NCI-H748 treated with DMSO at 0.1 percent for 48 hours (cell line): Measurements from ENCODE around the gene GRID1.
"Not testable (repeated sequence)": the region's sequence is repeated elsewhere in the genome, so short reads cannot be mapped to it uniquely, and the experiment has no call there.

Source experiments
- DNase-seq: peaks from one replicate; lab custom pipeline; 2025; lab: John Stamatoyannopoulos, UW

GRID1 gene

DNA sequence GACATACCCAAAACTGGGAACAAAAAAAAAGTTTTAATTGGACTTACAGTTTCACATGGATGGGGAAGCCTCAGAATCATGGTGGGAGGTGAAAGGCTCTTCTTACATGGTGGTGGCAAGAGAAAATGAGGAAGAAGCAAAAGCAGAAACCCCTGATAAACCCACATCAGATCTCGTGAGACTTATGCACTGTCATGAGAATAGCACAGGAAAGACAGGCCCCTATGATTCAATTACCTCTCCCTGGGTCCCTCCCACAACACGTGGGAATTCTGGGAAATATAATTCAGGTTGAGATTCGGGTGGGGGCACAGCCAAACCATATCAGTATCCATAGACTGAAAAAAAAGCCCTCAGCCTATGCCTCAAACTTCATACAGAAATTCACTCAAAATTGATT lies 647.2 kb downstream of the GRID1 start:
- no peak for DNase-seq

DNA sequence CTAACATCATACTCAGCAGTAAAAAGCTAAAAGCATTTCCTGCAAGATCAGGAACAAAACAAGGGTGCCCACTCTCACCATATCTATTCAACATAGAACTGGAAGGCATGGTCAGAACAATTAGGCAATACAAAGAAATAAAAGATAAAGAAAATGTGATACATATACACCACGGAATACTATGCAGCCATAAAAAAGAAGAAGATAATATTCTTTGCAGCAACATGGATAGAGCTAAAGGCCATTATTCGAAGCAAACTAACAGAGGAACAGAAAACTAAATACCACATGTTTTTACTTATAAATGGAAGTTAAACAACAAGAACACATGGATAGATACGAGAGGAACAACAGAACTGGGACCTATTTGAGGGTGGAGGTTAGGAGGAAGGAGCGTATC lies 652.7 kb downstream of the GRID1 start:
- no peak for DNase-seq

DNA sequence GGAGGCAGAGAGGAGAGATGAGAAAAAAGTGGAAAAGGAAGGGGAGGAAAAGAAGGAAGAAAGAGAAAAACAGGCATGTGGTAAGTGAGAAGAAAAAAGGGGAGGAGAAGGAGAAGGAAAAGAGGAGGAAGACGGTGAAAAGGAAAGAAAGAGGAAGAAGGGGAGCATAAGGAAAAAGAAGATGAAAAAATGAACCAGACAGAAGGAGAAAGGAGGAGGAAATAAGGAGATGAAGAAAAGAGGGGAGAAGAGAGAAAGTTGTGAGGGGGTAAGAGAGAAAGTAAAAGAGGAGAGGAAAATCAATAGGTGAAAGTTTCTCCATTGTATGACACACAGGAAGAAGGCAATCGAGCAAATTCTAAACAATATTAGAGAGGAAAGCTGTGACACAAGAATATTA lies 663.8 kb downstream of the GRID1 start:
- DNase-seq = no peak

DNA sequence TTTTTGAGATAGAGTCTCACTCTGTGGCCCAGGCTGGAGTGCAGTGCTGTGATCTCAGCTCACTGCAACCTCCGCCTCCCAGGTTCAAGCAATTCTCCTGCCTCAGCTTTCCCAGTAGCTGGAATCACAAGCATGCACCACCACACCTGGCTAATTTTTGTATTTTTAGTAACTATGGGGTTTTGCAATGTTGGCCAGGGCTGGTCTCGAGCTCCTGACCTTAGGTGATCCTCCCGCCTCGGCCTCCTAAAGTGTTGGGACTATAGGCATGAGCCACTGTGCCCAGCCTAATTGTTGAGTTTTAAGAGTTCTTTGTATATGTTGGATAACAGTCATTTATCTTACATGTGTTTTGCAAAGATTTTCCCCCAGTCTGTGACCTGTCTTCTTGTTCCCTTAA lies 667.5 kb downstream of the GRID1 start:
- not testable (repeated sequence) for DNase-seq

DNA sequence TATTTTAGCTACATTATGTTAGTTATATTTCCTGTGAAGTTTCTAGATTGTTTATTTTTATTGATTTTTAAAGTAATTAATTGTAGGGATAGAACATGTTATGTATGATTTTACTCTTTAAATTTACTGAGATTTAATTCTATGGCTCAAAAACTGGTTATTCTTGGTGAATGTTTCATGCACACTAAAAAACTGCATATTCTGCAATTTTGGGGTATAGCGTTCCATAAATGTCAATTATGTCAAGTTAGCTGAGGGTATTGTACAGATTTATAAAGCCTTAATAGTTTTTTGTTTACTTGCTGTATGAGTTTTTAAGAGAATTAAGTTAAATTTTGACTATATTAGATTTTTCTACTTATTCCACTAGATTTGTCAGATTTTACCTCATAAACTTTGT lies 669.7 kb downstream of the GRID1 start:
- DNase-seq = no peak

DNA sequence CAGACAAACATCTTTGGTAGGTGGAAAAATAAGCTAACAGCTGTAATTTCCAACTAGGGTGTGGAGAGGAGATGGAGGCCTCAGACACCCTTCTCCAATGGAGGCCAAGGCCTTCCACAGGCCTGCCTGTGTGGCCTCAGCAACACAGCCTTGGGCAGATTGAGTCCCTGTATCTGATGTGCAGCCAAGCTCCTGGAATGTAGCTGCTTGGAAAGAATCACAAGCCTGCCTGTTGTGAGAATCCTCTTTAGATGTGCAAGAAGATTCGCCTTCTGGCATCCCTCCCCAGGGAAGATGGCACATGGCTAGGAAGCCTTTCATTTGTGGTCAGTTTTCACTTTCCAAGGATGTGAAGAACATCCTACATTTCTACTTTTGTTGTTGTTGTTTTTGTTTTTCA lies 684.0 kb downstream of the GRID1 start:
- no peak for DNase-seq

DNA sequence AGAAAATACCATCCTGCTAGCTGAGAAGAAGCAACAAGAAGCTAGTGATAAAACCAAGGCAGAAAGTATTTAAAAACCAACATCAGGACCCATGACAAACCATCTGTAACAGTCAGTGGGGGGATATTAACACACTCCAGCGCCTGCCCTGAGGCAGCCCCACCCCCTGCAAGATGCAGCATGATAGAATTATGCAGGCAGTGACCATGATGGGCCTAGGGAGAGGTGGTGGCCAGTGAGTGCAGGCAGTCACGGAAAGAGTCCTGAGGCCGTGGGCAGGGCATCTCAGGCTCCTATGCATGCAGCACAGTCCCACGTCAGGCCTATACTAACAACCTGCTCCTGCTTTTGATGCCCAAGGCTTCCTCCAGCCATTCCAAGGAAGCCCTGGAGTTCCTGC lies 686.9 kb downstream of the GRID1 start:
- no peak for DNase-seq

DNA sequence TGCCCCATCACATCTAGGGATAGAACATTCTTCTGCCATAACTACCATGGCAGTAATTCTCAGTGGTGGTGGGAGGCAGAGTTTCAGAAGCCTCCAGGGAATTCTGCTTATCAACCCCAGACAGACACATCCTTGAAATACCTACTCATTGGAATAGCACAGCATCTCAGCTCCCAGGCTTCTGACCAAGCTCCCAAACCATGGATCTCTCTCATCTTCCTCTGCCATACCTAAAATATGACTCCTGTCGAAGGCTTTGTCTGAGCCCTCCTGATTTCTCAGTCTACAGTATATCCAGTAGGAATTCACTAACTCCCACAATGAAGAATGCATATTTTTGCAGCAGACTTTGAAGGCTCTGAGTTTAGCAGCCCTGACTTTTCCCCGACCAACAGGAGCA lies 687.5 kb downstream of the GRID1 start:
- DNase-seq = no peak

DNA sequence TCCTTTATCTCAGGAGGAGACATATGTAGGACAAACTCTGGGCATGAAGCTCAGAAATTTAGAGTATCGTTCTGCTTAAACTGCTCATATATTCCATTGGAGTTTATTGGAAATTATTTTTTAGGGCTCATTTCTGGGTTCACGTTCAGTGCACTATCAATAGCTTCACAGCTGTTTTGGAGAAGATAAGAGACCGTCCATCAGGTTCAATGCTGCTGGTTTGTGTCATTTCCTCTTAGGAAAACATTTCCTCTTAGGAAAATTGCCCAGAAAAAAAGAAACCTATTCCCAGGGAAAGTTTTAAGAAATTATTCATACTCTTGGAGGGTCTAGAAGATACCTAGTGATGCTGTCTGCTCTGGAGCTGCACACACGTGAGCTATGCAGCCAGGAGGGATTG lies 691.7 kb downstream of the GRID1 start:
- no peak for DNase-seq

DNA sequence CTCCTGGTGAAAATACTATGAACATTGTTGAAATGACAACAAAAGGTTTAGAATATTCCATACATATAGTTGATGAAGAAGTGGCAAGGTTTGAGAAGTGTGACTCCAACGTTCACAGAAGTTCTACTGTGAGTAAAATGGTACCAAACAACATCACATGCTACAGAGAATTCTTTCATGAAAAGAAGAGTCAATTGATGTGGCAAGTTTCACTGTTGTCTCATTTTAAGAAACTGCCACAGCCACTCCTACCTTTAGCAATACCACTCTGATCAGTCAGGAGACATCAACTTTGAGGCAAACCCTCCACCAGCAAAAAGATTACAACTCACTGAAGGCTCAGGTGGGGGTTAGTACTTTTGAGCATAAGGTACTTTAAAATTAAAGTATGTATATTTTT lies 693.3 kb downstream of the GRID1 start:
- no peak for DNase-seq

DNA sequence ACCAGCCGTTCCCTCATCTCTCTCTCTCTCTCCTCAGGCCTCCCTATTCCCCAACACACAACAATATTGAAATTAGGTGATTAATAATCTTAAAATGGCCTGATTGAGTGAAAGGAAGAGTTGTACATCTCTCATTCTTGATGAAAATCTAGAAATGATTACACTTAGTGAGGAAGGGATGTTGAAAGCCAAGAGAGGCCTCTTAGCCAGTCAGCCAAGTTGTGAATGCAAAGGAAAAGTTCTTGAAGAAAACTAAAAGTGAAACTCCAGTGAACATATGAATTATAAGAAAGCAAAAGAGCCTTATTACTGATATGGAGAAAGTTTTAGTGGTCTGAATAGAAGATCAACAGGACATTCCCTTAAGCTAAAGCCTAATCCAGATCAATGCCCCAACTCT lies 695.1 kb downstream of the GRID1 start:
- no peak for DNase-seq

DNA sequence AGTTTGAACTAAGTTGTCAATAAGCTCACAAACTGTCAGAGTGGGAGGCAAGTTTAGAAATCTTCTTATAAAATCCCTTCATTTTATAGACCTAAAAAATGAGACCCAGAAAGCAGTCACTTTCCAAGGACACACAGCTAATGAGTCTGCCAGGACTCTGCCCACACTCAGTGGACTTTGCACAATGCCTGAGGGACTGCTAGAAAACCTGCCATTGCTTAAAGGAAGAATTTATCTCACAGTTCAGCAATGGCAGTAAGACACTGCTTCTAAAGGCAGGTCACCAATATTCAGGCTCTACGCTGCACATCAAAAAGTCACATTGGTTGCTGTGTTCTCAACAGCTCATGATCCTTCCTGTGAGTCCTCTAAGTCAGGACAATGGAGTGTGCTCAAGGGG lies 698.1 kb downstream of the GRID1 start:
- DNase-seq = no peak

DNA sequence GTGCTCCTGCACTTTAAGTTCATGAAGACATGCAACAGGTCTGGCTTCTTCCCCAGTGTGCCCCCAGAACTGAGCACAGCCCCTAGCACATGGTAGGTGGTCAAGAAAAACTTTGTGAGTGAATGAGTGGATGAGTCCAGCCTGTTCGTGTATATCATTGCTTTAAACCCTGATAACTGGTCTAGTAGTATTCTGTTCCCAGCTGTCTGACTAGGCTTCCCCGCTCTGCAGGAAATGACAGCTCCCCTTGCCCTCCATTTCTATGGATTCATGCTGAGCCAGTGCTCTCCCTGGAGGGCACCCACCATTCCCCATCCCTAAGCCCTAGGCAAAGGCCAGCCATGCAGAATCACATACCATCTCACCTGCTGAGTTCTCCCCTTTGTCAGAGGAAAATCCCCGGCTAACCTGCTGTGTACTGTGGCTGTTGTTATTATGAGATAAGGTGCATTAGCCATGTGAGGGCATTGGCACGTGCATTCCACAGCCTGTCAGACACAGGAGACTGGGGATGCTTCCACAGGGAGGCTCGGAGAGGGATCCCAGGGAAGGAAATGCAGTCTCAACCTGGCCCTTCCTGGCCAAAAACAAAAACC lies 698.9 kb downstream of the GRID1 start:
- DNase-seq = no peak

DNA sequence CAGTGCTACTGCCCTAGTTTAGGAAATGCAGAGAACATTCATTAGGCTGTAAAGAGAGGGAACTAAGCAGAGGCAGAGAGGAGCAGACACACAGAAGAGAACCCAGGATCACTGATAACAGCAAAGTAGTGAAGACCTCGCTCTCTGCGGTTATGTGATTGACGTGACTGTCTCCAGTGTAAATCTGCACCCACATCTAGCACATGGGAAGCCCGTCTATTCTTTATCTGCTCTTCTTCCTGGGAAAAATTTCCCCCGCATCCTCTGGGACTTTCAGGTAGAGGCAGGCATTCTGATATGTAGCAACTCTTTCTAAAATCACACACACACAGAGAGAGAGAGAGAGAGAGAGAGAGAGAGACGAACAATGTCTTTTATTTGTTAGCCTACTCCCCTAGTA lies 699.6 kb downstream of the GRID1 start:
- no peak for DNase-seq

DNA sequence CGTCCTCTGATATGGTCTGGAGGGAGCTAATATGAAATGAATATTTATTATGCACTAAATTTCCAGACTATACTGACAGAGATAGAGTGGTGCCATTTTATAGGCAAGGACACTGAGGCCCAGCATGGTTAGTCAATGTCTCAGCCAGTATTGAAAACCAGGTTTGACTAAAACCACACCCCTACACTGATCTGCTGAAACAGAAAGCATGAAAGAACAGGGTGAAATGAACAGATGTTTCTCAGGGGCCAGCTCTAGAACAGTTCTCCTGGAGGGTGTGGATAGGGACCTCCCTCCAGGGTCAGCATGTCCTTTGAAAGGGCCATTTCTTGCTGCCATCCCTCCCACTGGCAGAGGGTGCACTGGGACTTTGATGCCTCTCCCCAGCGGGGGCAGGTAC lies 700.5 kb downstream of the GRID1 start:
- DNase-seq = no peak

DNA sequence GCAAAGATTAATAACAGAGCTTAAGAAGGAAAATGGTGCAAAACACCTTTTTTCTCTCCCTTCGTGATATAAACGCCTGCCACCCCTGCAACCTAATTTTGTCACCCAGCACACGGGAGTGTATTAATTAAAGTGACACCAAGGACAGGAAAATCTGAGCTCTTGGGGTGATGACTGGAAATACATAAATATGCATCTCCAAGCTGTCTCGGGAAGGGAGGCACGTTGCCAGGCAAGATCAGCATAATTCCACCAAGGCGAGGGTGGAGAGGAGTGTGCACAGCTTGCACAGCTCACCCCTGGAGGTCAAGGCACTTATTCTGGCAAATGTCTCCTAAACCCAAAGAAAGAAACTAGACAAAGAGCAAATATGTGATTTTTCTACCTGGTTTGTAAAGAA lies 700.9 kb downstream of the GRID1 start:
- no peak for DNase-seq

DNA sequence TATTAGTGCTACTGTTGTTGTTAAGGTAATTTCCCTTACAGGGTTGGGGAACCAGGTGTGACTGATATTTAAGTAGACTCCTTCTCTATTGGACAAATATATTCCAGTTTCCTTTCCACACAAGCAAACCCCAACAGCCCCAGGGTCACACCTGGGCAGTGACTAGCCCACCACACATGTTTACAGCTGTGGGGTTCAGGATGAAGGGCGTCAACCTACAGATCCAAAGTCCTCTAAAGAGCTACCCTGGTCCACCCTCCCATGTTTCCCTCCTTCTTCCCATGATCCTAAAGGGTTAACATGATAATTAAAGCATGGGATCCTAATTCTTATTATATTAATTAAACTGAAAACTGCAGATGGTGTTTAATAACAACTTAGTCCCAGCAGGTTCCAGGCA lies 701.5 kb downstream of the GRID1 start:
- DNase-seq = no peak

DNA sequence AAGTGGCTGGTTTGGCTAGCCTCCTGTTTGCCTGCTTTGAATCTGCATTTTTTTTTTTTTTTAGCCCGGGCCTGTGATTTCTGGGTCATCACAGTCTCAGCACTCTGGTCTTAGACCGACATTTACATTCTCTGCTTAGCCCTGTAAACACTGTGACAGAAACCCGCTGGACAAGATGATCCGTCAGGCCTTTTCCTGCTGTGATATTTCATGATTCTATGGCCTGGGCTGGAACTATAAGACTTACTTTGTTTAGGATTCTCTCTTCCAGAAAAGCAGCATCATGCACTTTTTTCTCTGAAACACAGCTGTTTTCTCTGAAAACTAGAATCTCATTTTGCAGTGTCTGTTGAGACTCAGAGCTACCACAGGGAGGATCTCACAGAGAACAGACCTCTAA lies 705.5 kb downstream of the GRID1 start:
- DNase-seq = no peak

DNA sequence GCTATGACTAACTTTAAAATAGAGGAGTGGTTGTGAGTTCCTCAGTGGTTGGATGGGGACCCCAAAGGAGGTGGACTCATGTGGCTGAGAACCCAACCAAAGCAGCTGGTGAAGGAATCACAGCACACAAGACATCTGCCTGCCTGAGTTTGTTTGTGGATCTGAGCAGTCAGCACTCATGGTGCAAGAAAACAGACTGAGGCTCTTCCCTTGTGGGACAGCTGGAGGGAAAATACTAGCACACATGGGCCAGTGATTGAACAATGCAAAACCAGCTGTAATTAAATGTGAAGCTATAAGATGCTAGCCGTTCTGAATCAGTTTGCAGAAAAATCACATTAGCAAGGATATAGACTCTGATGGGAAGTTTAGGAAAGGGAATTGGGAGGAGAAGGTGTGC lies 707.3 kb downstream of the GRID1 start:
- no peak for DNase-seq

DNA sequence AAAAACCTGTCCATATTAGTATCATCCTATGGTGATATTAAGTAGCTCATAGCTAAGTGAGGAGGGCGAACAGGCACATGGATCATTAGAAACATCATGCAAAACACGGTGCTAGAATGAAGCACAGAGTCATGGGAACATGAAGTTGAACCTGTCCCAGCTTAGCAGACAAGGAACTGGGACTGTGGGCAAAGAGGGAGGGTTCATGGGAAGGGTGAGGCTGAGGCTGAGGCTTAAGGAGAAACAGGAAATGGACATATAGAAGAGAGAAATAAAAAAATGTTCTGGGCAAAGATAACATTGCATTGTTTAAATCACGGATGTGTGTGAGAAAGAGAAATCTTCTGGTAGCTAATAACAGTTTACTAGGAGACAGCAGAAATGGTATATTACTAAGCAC lies 708.1 kb downstream of the GRID1 start:
- DNase-seq = no peak

DNA sequence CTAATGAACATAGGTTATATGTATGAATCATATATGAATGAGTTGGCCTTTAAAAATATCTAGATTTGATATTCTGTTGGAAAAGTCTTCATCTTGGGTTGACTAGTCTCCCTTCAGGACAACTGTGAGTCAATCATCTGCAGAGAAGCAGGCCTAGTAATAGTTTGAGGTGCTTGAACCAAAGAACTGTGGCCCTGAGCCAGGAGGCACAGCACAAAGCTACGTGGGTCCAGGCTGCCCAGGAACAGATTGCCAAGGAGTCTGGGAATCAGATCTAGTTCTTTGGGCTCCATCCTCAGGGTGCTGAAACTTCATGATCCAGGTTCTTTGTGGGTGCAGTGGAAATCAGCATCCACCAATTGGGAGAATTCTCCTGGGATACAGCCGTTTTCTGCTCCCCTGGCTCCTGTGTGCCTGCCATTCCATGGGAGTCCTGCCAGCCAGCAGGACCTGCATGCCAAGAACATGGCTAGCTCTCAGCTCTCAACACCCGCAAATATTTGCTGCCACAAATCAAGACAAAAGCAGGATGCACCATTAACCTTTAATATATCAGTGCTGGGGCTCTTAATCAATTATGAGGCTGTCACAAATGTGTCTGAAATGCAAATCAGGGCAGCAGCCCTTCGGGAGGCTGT lies 709.0 kb downstream of the GRID1 start:
- no peak for DNase-seq

DNA sequence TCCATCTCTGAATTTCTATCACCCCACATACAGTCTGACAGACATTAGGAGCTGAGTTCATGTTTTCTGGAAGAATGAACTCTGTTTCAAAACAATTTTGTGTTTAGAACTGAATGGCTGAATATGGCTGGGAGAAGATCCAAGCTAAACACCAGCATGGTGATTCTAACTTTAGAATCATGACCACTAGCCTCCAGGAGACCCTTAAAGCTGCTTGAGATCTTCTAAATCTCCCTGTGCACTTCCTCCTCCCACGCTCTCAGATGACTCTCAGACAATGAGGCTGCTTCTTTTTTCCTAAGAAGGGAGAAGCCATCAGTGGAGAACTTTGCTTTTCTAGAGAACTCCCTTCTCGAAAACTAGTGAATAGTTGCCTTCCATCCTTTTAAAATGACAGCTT lies 711.2 kb downstream of the GRID1 start:
- DNase-seq = no peak

DNA sequence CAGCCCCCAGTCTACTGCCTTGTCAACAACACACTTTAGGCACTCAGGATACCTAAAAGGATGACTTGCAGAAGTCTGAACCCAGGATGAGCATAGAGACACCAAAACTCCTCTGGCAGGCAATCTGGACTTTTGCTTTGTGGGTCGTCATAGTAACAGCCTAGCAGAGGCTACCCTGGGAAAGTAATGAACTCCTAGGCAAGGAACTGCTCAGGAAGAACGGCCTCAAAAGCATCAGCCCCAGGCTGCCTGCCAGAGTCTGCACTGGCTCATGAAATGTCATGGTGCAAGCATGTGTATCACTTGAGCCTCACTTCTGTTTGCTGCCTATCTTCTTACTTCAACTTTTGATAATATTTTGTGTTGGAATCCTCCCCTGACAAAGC lies 715.1 kb downstream of the GRID1 start:
- DNase-seq = no peak

DNA sequence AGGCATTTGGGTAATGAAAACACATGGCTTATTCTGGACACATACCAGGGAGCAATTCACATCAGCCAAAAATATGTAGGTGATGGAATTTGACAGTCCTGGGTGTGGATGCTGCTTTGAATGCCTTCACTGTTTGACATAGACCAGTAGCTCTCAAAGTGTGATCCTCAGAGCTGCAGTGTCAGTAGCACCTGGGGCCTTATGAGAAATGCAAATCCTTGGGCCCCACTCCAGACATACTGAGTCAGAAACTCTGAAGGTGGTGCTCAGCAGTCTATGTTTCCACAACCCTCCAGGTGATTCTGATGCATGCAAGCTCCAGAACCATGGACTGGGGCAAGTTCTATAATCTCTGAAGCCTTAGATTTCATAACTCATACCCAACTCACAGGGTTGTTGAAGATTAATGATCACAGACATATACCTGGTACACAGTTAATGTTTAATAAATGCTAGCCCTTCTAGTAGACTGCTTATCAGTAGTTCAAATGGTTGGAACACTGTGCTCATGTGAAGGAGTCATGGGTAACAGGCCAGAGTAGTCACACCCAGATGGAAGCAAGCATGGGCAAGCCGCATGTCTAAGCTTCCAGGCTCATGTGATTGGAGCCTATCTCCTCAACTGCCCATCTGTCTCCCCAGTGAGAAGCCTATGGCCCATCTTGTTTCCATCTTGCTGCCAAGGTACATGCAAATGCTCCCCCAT lies 715.7 kb downstream of the GRID1 start:
- DNase-seq = no peak
